Eye (tissue), 1 donor: ENCODE measurements around the gene MRPS12.
"Not testable (repeated sequence)": the region's sequence is repeated elsewhere in the genome, so short reads cannot be mapped to it uniquely, and the experiment has no call there.

Source experiments
- DNase-seq: peaks from one replicate; pipeline ENCODE4 v3.0.0-alpha.2; 2015

The MRPS12 gene

GRCh38 chr19:38912600-38913514 is 17.9 kb upstream of the MRPS12 start:
- DNase-seq: no peak

- no peak for DNase-seq
Observed at GRCh38 chr19:38913958-38914357, 16.8 kb upstream of the MRPS12 start.

- no peak for DNase-seq
Observed at GRCh38 chr19:38915329-38916321, 15.1 kb upstream of the MRPS12 start.

- no peak for DNase-seq
Observed at GRCh38 chr19:38917516-38917915, 13.2 kb upstream of the MRPS12 start.

- DNase-seq: no peak
Observed at GRCh38 chr19:38917921-38918491, 12.7 kb upstream of the MRPS12 start.

- DNase-seq: no peak
Observed at GRCh38 chr19:38918526-38918925, 12.2 kb upstream of the MRPS12 start.

- no peak for DNase-seq
Observed at GRCh38 chr19:38919837-38920601, 10.7 kb upstream of the MRPS12 start.

GRCh38 chr19:38920602-38921419 is 9.9 kb upstream of the MRPS12 start:
- DNase-seq: no peak

- DNase-seq: no peak
Observed at GRCh38 chr19:38921420-38922274, 9.1 kb upstream of the MRPS12 start.

GRCh38 chr19:38922482-38922881 is 8.3 kb upstream of the MRPS12 start:
- no peak for DNase-seq

- no peak for DNase-seq
Observed at GRCh38 chr19:38924388-38924787, 6.4 kb upstream of the MRPS12 start.

- no peak for DNase-seq
Observed at GRCh38 chr19:38928391-38929001, 2.2 kb upstream of the MRPS12 start.

GRCh38 chr19:38929929-38930775 is 592 bp upstream of the MRPS12 start, which contains the start of gene SARS2:
Gene SARS2, minus strand, starts transcription at chr19:38930763. Its CDS starts 27 bp downstream, at chr19:38930736.
- DNase-seq: peak; percentile 99

GRCh38 chr19:38931521-38931793 is 713 bp downstream of the MRPS12 start:
- no peak for DNase-seq

GRCh38 chr19:38932425-38933179 is 1.9 kb downstream of the MRPS12 start:
- DNase-seq: peak; percentile 42

GRCh38 chr19:38933544-38933943 is 2.8 kb downstream of the MRPS12 start:
- DNase-seq: no peak

GRCh38 chr19:38939957-38940356 is 9.2 kb downstream of the MRPS12 start:
- no peak for DNase-seq

GRCh38 chr19:38941466-38941865 is 10.7 kb downstream of the MRPS12 start:
- not testable (repeated sequence) for DNase-seq
